ENCODE results near the gene HIBCH. TPM values are rescaled to one million over a fixed set of nuclear protein-coding genes. Genes with fewer than 3 reads are reported as not detected.

The HIBCH gene
- total and polyA plus RNA-seq, 2 of the 13 experiments (the other 11 are each of a cell fraction or from before 2014, with no cell fraction given), result 18.8 to 49.5 TPM

DNA sequence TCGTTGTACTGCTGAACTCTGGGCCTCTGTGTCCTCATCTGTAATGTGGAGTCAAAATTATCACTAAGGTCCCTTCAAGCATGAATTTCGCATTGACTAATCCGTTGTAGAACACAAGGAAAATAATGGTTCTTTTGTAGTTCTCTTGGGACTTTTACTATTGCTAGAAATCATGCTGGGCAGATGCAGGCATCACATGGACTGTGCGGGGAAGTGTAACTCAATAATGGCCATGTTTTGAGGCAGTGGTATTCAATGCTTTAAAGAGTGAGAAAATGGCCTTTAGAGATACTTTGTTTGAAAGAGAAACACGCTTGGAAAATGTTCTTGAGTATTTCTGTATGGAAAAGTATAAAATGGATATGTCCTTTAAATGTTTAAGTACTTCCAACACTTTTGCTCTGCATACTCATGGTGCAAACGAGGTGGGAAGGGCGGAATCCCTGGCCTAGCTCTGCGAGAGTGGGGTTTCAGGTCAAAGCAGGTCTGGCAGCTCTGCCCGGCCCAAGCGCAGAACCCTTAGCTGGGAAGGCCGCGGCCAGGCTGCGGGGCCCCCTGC, 139.8 kb downstream of the HIBCH start (continued):
- TF ChIP-seq NR2F6 (IDR thresholded peaks at IDR 0.05) (no peak), NR2F6 (CRISPR knock-in tag; IDR thresholded peaks at IDR 0.05) (peak; percentile 52; the same call in 1 of the 2 replicates), PBX3 (CRISPR knock-in tag; IDR thresholded peaks at IDR 0.05; ENCODE audit: borderline replicate concordance) (no peak), ZNF570 (CRISPR knock-in tag; IDR thresholded peaks at IDR 0.05; ENCODE audit: borderline replicate concordance) (0 out of 2 replicates have a peak, but pooled peaks have one; percentile 51), ZNF432 (CRISPR knock-in tag; IDR thresholded peaks at IDR 0.05; ENCODE audit: borderline replicate concordance) (no peak), ZNF20 (CRISPR knock-in tag; IDR thresholded peaks at IDR 0.05) (no peak), ZNF598 (CRISPR knock-in tag; IDR thresholded peaks at IDR 0.05; ENCODE audit: borderline replicate concordance) (peak; percentile 92; the same call in 1 of the 2 replicates), ZNF629 (CRISPR knock-in tag; conservative IDR thresholded peaks at IDR 0.05) (peak; percentile 68; the same call in 1 of the 2 replicates), AGO2 (optimal IDR thresholded peaks at IDR 0.05; ENCODE audit: low read depth, low read length) (no peak), ZNF652 (CRISPR knock-in tag; IDR thresholded peaks at IDR 0.05; ENCODE audit: borderline replicate concordance, low read depth) (no peak), ZNF724P (CRISPR knock-in tag; IDR thresholded peaks at IDR 0.05; ENCODE audit: borderline replicate concordance) (no peak), SNAPC5 (CRISPR knock-in tag; IDR thresholded peaks at IDR 0.05; ENCODE audit: borderline replicate concordance) (0 out of 2 replicates have a peak, but pooled peaks have one; percentile 15), STAT5B (CRISPR knock-in tag; IDR thresholded peaks at IDR 0.05) (no peak), KLF15 (CRISPR knock-in tag; IDR thresholded peaks at IDR 0.05; ENCODE audit: borderline replicate concordance) (0 out of 2 replicates have a peak, but pooled peaks have one; percentile 42), HOXA5 (CRISPR knock-in tag; IDR thresholded peaks at IDR 0.05) (0 out of 2 replicates have a peak, but pooled peaks have one; percentile 86), ZNF124 (CRISPR knock-in tag; IDR thresholded peaks at IDR 0.05) (no peak), ZBTB37 (CRISPR knock-in tag; IDR thresholded peaks at IDR 0.05) (0 out of 2 replicates have a peak, but pooled peaks have one; percentile 42), ZNF543 (CRISPR knock-in tag; IDR thresholded peaks at IDR 0.05) (0 out of 2 replicates have a peak, but pooled peaks have one; percentile 61), ZNF552 (CRISPR knock-in tag; IDR thresholded peaks at IDR 0.05; ENCODE audit: borderline replicate concordance) (0 out of 2 replicates have a peak, but pooled peaks have one; percentile 47), ZNF614 (CRISPR knock-in tag; IDR thresholded peaks at IDR 0.05; ENCODE audit: borderline replicate concordance) (peak; percentile 68; the same call in 1 of the 2 replicates), YY1 (IDR thresholded peaks at IDR 0.05; ENCODE audit: insufficient read depth, insufficient replicate concordance, low read depth, low read length) (peak; percentile 60), PAWR (CRISPR knock-in tag; IDR thresholded peaks at IDR 0.05; ENCODE audit: borderline replicate concordance) (no peak)
- TF ChIP-seq, protein P1, sequence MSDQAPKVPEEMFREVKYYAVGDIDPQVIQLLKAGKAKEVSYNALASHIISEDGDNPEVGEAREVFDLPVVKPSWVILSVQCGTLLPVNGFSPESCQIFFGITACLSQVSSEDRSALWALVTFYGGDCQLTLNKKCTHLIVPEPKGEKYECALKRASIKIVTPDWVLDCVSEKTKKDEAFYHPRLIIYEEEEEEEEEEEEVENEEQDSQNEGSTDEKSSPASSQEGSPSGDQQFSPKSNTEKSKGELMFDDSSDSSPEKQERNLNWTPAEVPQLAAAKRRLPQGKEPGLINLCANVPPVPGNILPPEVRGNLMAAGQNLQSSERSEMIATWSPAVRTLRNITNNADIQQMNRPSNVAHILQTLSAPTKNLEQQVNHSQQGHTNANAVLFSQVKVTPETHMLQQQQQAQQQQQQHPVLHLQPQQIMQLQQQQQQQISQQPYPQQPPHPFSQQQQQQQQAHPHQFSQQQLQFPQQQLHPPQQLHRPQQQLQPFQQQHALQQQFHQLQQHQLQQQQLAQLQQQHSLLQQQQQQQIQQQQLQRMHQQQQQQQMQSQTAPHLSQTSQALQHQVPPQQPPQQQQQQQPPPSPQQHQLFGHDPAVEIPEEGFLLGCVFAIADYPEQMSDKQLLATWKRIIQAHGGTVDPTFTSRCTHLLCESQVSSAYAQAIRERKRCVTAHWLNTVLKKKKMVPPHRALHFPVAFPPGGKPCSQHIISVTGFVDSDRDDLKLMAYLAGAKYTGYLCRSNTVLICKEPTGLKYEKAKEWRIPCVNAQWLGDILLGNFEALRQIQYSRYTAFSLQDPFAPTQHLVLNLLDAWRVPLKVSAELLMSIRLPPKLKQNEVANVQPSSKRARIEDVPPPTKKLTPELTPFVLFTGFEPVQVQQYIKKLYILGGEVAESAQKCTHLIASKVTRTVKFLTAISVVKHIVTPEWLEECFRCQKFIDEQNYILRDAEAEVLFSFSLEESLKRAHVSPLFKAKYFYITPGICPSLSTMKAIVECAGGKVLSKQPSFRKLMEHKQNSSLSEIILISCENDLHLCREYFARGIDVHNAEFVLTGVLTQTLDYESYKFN (CRISPR knock-in tag; conservative IDR thresholded peaks at IDR 0.05), result 0 out of 2 replicates have a peak, but pooled peaks have one; percentile 39
